ENCODE data around the gene TNRC18. TPM values are rescaled to one million over a fixed set of nuclear protein-coding genes. Genes with fewer than 3 reads are reported as not detected.

Gene TNRC18
- total RNA-seq, 4 donors from 2014 or later = 87.6 to 218 (median 124) TPM

DNA sequence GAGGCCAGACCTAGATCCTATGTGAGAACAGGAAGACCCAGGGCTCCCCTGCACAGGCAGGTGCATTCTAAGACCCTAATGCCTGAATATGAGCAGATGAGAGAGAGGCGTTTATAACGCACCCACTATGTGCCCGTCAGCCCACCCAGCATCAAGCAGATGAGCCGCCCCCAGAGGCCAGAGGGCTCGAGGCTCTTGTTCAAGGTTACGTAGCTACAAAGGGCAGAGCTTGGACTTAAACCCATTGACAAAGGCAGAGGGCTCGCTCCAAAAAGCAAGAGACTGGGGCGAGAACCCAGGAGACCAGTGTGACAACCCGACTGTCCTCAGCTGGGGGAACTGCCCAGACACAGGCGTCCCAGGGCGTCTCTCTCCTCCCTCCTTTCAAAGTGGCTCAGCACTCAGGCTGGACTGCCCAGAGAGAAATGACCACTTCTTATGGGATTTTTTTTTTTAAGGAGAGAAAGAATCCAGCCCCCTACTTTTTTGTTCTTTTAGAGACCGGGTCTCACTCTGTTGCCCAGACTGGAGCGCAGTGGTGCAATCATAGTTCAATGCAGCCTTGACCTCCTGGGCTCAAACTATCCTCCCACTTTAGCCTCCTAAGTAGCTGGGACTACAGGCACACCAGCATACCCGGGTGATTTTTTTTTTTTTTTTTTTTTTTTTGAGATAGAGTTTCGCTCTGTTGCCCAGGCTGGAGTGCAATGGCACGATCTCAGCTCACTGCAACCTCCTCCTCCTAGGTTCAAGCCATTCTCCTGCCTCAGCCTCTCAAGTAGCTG is 40.1 kb downstream of the TNRC18 start:
- Histone ChIP-seq H3K9me3 (no peaks in the 10 kb centered on the region), H3K36me3 (peaks cover 0 to 36% of the 10 kb centered on the region in 2 donors), H3K4me3 (no peak overlapping the region), H3K27me3 (no peaks in the 10 kb centered on the region), H3K4me1 (peaks cover 4 to 91% (median 53%) of the 10 kb centered on the region in 3 donors), H3K27ac (peak overlapping the region in 3 of 4 donors; percentile 30 to 62 (median 37))
- no peak for ATAC-seq
- TF ChIP-seq, protein P1, sequence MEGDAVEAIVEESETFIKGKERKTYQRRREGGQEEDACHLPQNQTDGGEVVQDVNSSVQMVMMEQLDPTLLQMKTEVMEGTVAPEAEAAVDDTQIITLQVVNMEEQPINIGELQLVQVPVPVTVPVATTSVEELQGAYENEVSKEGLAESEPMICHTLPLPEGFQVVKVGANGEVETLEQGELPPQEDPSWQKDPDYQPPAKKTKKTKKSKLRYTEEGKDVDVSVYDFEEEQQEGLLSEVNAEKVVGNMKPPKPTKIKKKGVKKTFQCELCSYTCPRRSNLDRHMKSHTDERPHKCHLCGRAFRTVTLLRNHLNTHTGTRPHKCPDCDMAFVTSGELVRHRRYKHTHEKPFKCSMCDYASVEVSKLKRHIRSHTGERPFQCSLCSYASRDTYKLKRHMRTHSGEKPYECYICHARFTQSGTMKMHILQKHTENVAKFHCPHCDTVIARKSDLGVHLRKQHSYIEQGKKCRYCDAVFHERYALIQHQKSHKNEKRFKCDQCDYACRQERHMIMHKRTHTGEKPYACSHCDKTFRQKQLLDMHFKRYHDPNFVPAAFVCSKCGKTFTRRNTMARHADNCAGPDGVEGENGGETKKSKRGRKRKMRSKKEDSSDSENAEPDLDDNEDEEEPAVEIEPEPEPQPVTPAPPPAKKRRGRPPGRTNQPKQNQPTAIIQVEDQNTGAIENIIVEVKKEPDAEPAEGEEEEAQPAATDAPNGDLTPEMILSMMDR (IDR thresholded peaks at IDR 0.05) = no peak
- TF ChIP-seq POLR2AphosphoS5 (IDR thresholded peaks at IDR 0.05) = no peak
- TF ChIP-seq EP300 (IDR thresholded peaks at IDR 0.05) = no peak
- no peak for TF ChIP-seq POLR2A (IDR thresholded peaks at IDR 0.05)
- 30 to 47% methylated on average over 5 to 7 of the region's 16 CpGs for WGBS, 2 donors (ENCODE audit: low coverage in 1 of 2)

DNA sequence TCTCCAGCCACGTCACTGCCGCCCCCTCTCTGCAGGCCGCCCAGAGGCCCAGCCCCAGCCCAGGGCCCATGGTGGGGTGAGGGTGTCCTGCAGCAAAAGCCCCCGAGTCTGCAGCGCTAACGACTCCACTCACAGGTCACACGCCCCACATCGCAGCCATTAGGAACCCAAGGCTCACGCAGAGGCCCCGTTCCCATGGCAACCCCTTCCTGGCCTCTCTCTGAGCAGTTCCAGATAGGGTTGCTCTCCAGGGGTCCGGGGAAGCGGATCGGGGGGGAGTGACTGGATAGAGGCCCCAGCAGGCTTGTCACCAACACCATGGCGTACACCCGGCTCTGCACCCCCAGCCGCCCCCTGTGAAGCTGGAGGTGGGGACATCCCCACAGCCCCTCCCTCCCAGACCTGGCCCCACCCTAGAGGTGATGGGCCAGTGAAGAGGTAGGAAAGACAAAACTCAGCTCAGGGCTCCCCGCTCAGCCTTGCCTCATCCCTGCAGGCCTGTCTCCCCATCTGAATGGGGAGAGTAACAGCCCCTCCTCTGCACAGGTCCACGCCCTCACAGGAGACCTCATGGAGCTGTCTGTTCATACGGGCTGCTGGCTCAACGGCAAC is 41.2 kb downstream of the TNRC18 start:
- Histone ChIP-seq H3K9me3 (no peaks in the 10 kb centered on the region), H3K4me3 (peak overlapping the region in 1 of 2 donors; percentile 15), H3K27me3 (no peaks in the 10 kb centered on the region), H3K36me3 (peaks cover 0 to 31% of the 10 kb centered on the region in 2 donors), H3K4me1 (peaks cover 4 to 91% (median 56%) of the 10 kb centered on the region in 3 donors), H3K27ac (peak overlapping the region in 3 of 4 donors; percentile 15 to 62 (median 30))
- peak; percentile 28 for ATAC-seq
- TF ChIP-seq EP300 (IDR thresholded peaks at IDR 0.05) (no peak), POLR2AphosphoS5 (IDR thresholded peaks at IDR 0.05) (no peak), POLR2A (IDR thresholded peaks at IDR 0.05) (no peak)
- TF ChIP-seq, protein P1 (IDR thresholded peaks at IDR 0.05) = no peak
- 13% methylated on average over 3 of the region's 20 CpGs; no CpG with 5 or more reads in 1 of the 2 donors for WGBS, 2 donors (ENCODE audit: low coverage in 1 of 2)

DNA sequence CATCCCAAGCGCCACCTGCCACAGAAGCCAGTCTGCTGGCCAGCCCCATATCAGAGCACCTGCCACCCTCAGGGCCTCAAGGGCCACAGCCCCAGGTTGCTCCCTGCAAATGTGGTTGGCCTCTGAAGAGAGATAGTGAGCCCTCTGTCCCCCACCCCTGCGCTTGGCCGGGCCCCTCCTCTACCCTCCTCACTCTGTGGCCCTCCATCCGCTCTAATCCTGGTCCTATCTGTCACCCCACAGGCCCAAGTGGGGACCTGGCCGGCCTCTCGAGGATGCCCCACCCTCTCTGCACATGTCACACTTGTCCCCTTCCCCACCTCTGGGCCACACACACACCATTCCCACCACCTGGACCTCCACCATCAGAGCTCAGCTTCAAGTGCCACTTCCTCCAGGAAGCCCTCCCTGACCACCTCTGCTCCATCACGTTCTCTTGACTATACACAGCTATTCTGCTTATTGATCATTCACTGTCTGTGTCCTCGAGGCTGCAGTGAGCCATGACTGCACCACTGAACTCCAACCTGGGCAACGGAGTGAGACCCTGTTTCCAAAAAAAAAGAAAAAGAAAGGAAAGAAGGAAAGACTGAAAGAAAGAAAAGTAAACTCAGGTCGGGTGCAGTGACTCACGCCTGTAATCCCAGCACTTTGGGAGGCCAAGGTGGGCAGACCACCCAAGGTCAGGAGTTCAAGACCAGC is 42.4 kb downstream of the TNRC18 start:
- WGBS, 2 donors (ENCODE audit: low coverage in 1 of 2) = 29 to 69% methylated on average over 1 to 9 of the region's 11 CpGs
- no peak for TF ChIP-seq EP300 (IDR thresholded peaks at IDR 0.05)
- no peak for TF ChIP-seq POLR2AphosphoS5 (IDR thresholded peaks at IDR 0.05)
- TF ChIP-seq POLR2A (IDR thresholded peaks at IDR 0.05) = no peak
- TF ChIP-seq, protein P1 (IDR thresholded peaks at IDR 0.05) = no peak
- H3K27ac ChIP-seq = peak overlapping the region in 3 of 4 donors; percentile 12 to 62 (median 14)
- H3K27me3 ChIP-seq = no peaks in the 10 kb centered on the region
- H3K4me1 ChIP-seq = peaks cover 4 to 94% (median 56%) of the 10 kb centered on the region in 3 donors
- no peak overlapping the region for H3K4me3 ChIP-seq
- no peaks in the 10 kb centered on the region for H3K9me3 ChIP-seq
- no peak for ATAC-seq
- H3K36me3 ChIP-seq = peaks cover 0 to 31% of the 10 kb centered on the region in 2 donors

DNA sequence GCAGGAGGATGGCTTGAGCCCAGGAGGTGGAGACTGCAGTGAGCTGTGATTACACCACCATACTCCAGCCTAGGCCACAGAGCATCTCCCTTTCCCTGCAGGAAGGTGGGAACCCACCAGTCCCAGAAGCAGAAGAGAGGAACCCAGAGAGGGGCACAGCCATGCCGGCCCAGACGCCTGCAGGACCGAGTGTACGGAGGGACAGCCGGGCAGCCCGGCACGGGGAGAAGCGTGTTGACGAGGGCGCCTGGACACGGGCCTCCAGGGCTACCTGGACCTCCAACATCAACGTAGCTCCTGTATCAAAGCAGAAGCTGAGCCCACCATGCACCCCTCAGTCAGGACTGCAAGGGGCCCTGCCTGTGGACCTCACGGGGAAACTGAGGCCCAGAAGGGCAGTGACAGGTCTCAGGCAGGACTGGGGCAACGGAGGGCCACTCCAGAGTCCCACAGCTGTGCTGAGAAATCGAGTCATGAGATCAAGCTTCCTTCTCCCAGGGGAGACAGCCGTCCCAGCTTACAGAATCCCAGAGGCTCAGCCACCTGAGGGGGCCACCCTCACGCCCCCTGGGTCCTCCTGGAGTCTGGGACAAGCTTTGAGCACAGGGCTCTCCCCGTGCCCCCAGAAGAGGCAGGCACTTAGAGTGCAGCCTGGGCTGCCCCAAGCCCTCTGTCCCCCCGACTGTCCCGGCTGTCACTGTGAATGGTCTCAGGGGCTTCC is 43.1 kb downstream of the TNRC18 start:
- TF ChIP-seq, protein P1 (IDR thresholded peaks at IDR 0.05) = no peak
- TF ChIP-seq EP300 (IDR thresholded peaks at IDR 0.05) (no peak), POLR2A (IDR thresholded peaks at IDR 0.05) (no peak), POLR2AphosphoS5 (IDR thresholded peaks at IDR 0.05) (no peak)
- ATAC-seq = no peak
- H3K36me3 ChIP-seq = peaks cover 0 to 35% of the 10 kb centered on the region in 2 donors
- no peak overlapping the region for H3K4me3 ChIP-seq
- no peaks in the 10 kb centered on the region for H3K27me3 ChIP-seq
- H3K4me1 ChIP-seq = peaks cover 4 to 100% (median 56%) of the 10 kb centered on the region in 3 donors
- no peaks in the 10 kb centered on the region for H3K9me3 ChIP-seq
- H3K27ac ChIP-seq = peak overlapping the region in 3 of 4 donors; percentile 12 to 62 (median 14)
- 27% methylated on average over 3 of the region's 20 CpGs; no CpG with 5 or more reads in 1 of the 2 donors for WGBS, 2 donors (ENCODE audit: low coverage in 1 of 2)
